SU-DHL-6 (cell line): ENCODE measurements around the gene SEPTIN1.

ENCODE experiments used
- CTCF ChIP-seq: fragments of 200-600 bp; sonication (generic); IDR thresholded peaks from one replicate; pipeline ENCODE4 v1.5.1; 2017; ENCODE audit warnings: antibody characterized with exemption, mild to moderate bottlenecking, low read length, moderate library complexity; ENCODE audit not compliant: insufficient read depth, poor library complexity, severe bottlenecking
- EZH2phosphoT487 ChIP-seq: fragments of 200-600 bp; sonication (generic), shearing (Covaris generic); conservative IDR thresholded peaks from 2 replicates; pipeline ENCODE4 v1.6.1; 2018; ENCODE audit warnings: mild to moderate bottlenecking, antibody characterized with exemption, low read length, moderate library complexity, mixed read lengths

GRCh38 chr16:30429678-30430427, 47.5 kb upstream of the SEPTIN1 start, which contains the start of gene DCTPP1:
- TF ChIP-seq CTCF, result peak; percentile 89
- no peak for TF ChIP-seq EZH2phosphoT487
